DND-41 (cell line): ENCODE results near the gene MAP3K14.

Experiments used
- CTCF ChIP-seq: IDR thresholded peaks from 2 replicates; pipeline ENCODE4 v1.5.1; 2012; ENCODE audit warnings: borderline replicate concordance, low read length, moderate library complexity, mild to moderate bottlenecking; ENCODE audit not compliant: poor library complexity, severe bottlenecking; ENCODE audit errors: extremely low read depth
- EZH2 ChIP-seq: IDR thresholded peaks from 3 replicates; pipeline ENCODE4 v1.6.1; 2012; ENCODE audit warnings: borderline replicate concordance, low read depth, mild to moderate bottlenecking, moderate library complexity, low read length, inconsistent platforms; ENCODE audit not compliant: severe bottlenecking

DNA sequence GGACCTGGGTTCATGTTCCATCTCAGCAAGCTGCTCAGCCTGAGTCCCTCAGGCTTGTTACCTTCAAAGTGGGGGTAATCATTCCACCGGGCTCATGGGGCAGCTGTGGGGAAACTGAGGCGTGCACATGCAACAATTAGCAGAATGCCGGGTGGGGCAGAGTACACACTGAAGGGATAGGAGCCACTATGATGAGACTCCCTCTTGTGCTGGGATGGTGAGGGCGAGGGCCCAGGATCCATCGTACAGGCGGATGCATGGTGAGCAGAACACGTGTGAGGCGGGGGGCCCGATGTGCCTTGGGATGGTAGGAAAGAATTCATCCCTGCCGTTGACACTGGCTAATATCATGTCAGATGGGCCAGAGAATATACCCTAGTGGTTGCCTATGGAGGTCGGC, 25.5 kb upstream of the MAP3K14 start:
- TF ChIP-seq CTCF (no peak), EZH2 (no peak)
